HG02870 (cell line): ENCODE results near the gene SLC11A1.

Experiments
- ATAC-seq: cut with Tn5 transposase; IDR thresholded peaks from one replicate; pipeline ENCODE4 v1.9.1; 2021; ENCODE audit warnings: mild to moderate bottlenecking, moderate library complexity; ENCODE audit not compliant: unreplicated experiment

SLC11A1 gene

DNA sequence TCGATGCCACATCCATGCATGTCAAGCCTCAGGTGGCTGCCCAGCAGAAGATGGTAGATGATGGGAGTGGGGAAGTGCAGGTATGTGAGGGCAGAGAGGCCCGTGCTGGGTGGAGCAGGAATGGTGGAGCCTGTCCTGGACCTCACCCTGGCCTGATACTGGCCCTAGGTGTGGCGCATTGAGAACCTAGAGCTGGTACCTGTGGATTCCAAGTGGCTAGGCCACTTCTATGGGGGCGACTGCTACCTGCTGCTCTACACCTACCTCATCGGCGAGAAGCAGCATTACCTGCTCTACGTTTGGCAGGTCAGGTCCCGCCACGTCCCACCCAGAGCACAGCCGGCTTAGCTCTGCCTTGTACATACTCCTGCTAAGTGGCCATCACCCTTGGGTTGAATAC, 49.8 kb downstream of the SLC11A1 start:
- no peak for ATAC-seq

DNA sequence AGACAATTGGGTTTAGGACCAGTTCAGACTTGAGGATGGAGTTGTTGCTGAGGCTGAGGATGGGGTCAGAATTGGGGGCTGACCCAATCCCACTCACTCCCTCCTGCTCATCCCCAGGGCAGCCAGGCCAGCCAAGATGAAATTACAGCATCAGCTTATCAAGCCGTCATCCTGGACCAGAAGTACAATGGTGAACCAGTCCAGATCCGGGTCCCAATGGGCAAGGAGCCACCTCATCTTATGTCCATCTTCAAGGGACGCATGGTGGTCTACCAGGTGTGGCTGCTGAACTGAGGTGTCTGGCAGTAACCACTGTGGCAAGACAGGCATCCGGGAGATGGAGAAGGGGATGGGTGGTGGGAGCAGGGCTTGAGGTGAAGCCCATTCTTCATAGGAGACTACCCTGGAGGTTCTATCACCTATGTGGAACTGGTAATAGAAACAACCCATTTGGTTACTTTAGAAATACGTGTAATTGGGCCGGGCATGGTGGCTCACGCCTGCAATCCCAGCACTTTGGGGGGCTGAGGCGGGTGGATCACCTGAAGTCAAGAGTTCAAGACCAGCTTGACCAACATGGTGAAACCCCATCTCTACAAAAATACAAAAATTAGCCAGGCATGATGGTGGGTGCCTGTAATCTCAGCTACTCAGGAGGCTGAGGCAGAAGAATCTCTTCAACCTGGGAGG, 50.7 kb downstream of the SLC11A1 start:
- no peak for ATAC-seq

DNA sequence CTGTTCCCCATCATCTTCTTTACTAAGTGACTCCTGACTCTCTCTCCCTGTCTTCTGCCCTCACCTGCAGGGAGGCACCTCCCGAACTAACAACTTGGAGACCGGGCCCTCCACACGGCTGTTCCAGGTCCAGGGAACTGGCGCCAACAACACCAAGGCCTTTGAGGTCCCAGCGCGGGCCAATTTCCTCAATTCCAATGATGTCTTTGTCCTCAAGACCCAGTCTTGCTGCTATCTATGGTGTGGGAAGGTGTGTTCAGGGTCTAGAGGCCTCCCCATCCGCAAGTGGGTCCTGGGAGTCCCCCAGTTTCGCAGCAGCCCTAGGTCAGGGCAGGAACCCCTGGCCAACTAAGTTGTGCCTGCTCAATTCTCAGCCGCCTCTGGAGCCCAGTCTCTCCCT, 52.4 kb downstream of the SLC11A1 start:
- ATAC-seq, result no peak

DNA sequence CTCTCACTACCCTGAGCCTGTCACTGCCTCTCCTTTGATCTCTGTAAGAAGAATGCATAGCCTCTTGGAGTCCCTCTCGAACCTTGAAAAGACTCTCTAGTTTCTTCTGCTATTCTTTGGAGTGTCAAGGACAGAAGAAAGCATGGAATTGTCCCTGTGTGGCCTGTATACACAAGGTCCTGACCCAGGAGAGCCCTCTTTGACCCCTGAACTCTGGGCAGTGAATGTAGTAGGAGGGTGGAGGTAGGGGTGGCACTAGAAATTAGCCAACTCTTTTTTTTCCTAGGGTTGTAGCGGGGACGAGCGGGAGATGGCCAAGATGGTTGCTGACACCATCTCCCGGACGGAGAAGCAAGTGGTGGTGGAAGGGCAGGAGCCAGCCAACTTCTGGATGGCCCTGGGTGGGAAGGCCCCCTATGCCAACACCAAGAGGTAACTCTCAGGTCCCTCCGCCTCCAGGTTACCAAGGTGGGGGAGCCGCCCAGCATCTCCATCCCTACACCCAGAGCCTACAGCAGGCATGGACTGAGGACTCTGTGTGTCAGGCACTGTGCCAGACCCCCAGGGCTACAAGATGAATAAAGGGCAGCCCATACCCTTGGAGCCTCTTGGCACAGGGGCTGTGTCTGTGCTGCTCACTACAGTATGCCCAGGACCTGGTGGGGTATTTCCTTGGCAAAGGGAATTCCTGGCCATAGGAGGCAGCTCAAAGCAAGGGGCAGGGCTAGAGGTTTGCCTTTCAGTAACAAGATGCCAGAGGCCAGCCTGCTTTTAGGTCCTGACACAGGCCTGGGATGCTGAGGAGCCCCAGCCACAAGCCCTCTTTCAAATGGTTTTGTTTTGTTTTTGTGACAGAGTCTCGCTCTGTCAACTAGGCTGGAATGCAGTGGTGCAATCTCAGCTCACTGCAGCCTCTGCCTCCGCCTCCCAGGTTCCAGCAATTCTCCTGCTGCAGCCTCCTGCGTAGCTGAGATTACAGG, 53.2 kb downstream of the SLC11A1 start:
- ATAC-seq, result no peak

DNA sequence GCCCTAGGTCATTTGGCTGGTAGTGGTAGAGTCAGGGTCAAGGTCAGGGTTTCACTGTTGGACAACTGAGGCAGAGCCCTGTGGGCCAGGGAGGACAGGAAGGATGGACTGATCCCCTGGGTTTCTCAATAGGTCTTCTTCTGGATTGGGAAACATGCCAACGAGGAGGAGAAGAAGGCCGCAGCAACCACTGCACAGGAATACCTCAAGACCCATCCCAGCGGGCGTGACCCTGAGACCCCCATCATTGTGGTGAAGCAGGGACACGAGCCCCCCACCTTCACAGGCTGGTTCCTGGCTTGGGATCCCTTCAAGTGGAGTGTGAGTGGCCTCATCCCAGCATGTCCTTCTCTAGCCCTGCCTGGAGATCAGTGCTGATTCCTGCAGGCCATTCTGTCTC, 54.9 kb downstream of the SLC11A1 start:
- no peak for ATAC-seq

DNA sequence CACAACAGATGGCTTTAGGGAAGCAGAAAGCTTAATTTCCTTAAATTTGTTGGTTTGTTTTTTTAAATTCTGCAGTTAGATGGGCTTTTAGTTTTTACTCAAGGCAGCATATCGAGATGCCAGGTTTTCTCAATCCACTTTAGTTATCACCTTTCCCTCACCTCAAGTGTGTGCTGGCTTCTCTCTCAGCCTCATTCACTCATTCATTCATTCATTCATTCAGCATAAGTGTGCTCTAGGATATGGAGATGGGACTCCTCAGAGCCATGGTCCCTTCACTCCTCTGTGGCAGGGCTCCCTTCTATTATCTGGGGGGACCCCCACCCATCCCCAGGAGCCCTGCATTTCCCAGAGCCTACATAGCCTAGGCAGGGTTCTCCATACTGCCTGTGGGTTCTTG, 55.9 kb downstream of the SLC11A1 start:
- ATAC-seq, result no peak

DNA sequence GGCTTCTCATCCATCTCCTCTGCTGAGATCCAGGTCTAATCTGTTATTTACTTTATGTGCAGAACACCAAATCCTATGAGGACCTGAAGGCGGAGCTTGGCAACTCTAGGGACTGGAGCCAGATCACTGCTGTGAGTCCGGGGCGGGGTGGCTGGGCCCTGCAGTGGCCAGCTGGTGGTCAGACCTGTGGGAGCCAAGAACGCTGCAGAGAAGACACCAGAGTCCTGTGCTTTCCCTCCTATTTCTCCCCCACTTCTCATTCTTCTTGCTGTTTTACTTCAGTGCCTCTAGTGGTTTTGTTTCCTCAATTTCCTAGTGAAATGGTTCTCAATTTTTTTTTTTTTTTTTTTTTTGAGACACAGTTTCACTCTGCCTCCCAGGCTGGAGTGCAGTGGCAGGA, 56.5 kb downstream of the SLC11A1 start:
- ATAC-seq, result no peak

DNA sequence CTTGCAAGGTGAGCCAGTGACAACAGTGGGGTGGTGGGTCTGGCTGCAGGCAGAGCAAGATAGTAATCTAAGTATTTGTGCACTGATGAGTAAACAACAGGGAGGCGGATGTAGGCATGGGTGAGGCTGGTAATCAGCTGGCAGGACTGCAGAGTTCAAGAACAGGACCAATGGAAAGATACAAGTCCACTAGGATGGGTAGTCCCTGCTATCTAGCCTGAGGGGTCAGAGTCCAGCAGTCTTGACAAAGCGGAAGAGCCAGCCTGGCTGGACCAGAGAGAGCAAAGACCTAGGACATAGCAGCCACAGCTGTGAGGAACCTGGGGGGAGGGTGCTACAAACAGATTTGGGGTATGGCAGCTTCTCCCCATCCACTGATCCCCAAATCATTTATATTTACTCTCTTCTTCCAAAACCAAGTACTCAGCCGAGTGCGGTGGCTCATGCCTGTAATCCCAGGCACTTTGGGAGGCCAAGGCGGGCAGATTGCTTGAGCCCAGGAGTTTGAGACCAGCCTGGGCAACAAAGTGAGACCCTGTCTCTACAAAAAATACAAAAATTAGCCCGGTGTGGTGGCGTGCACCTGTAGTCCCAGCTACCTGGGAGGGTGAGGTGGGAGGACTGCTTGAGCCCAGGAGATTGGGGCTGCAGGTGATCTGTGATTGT, 62.8 kb downstream of the SLC11A1 start:
- no peak for ATAC-seq

DNA sequence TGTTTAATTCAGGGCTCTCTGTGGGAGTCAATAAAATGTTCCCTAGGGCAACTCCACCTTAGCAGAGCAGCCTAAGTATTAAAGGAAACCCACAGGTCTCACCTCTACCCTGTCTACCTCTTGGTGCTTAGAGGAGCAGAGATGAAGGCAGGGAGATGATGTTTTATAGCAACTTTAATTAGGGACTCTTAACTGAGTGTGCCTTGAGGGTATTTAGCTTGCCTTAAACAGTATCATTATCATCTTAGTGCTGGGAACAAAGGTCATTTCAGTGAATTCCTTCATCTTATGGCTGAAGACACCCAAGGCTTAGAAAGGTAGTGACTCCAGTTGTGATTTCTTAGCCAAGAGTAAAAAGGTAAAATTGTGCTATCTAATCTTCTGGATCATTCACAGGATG, 63.5 kb downstream of the SLC11A1 start:
- ATAC-seq, result no peak
